ENCODE measurements around the gene MYBPC3.

The MYBPC3 gene

DNA sequence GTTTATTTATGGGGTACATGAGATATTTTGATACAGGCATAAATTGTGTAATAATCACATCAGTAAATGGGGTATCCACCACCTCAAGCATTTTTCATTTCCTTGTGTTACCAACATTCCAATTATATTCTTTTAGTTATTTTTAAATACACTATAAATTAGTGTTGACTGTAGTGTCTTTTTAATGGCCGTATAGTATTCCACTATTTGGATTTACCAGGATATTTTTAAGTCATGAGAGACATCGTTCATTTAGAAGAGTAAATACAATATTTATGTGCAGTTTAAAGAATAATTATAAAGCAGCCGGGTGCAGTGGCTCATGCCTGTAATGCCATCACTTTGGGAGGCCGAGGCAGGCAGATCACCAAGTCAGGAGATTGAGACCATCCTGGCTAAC is 32.0 kb upstream of the MYBPC3 start:
- TF ChIP-seq CTCF (IDR thresholded peaks at IDR 0.05; ENCODE audit: insufficient read depth, low read depth, low read length, missing control alignments) = no peak
- no peak for DNase-seq (ENCODE audit: low read depth)
- no peak overlapping the region for H3K4me3 ChIP-seq (ENCODE audit: low read depth, low read length)

- no peak for DNase-seq (ENCODE audit: low read depth)
- no peak for TF ChIP-seq CTCF (IDR thresholded peaks at IDR 0.05; ENCODE audit: insufficient read depth, low read depth, low read length, missing control alignments)
- no peak overlapping the region for H3K4me3 ChIP-seq (ENCODE audit: low read depth, low read length)
Observed at GRCh38 chr11:47383071-47383470, 30.6 kb upstream of the MYBPC3 start.

- no peak for TF ChIP-seq CTCF (IDR thresholded peaks at IDR 0.05; ENCODE audit: insufficient read depth, low read depth, low read length, missing control alignments)
- no peak overlapping the region for H3K4me3 ChIP-seq (ENCODE audit: low read depth, low read length)
- DNase-seq (ENCODE audit: low read depth) = no peak
Observed at GRCh38 chr11:47380078-47380477, 27.6 kb upstream of the MYBPC3 start.

DNA sequence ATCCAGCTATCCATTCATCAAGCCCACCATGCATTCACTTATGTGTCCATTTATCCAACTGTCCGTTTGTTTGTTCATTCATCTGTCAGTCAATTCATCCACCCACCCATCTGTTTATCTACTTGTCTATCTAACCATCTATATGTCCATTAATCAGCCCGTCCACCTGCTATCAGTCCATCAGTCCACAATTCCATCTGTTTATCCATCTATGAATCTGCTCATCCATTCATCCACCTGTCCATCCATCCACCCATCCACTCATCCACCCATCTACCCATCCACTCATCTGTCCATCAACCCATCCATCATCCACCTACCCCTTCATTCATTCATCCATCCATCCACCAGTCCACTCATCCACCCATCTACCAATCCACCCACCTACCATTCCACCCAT is 26.8 kb upstream of the MYBPC3 start:
- H3K4me3 ChIP-seq (ENCODE audit: low read depth, low read length) = no peak overlapping the region
- no peak for TF ChIP-seq CTCF (IDR thresholded peaks at IDR 0.05; ENCODE audit: insufficient read depth, low read depth, low read length, missing control alignments)
- DNase-seq (ENCODE audit: low read depth) = no peak

GRCh38 chr11:47378836-47379170 is 26.3 kb upstream of the MYBPC3 start:
- H3K4me3 ChIP-seq (ENCODE audit: low read depth, low read length) = peak overlapping the region; percentile 91
- no peak for TF ChIP-seq CTCF (IDR thresholded peaks at IDR 0.05; ENCODE audit: insufficient read depth, low read depth, low read length, missing control alignments)
- no peak for DNase-seq (ENCODE audit: low read depth)

DNA sequence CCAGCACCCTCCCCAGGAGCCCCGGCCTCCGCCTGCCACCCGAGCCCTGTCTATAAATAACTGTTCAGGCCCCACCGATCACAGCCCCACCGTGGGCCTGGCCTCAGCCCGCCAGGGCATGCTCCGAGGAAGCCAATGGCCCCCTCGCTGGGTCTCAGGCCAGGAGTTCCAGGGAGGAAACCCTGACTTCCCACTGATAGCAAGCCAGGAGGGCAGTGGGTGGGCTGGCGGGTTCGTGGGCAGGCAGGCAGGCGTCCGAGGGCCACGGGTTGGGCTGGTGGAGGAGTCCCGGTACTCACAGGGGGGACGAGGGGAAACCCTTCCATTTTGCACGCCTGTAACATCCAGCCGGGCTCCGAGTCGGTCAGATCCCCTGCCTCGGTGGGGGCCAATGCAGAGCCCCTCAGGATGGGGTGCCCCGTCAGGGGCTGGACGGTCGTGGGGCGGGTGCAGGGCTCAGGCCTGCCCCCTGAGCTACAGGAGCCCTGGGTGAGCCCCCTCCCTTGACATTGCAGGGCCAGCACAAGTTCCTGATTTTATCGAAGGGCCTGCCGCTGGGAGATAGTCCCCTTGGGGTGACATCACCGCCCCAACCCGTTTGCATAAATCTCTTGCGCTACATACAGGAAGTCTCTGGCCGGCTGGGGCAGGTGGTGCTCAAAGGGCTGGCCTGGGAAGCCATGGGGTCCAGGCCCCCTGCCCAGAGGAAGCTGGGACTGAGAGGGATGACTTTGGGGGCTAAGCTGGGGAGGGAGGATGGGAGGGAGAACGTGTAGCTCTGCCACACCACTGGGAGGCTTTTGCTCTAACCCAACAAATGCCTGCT is 25.7 kb upstream of the MYBPC3 start, which contains the start of gene SPI1:
TSS of gene SPI1 (minus strand) at position 538 of the 826 bp plus-strand sequence. CDS start at position 344, 194 bp downstream.
- no peak for TF ChIP-seq CTCF (IDR thresholded peaks at IDR 0.05; ENCODE audit: insufficient read depth, low read depth, low read length, missing control alignments)
- peak; percentile 90 for DNase-seq (ENCODE audit: low read depth)
- peak within 1 kb of the TSS; percentile 91 for H3K4me3 ChIP-seq (ENCODE audit: low read depth, low read length)

GRCh38 chr11:47377571-47378009 is 25.1 kb upstream of the MYBPC3 start:
- TF ChIP-seq CTCF (IDR thresholded peaks at IDR 0.05; ENCODE audit: insufficient read depth, low read depth, low read length, missing control alignments) = no peak
- no peak for DNase-seq (ENCODE audit: low read depth)
- peak overlapping the region; percentile 91 for H3K4me3 ChIP-seq (ENCODE audit: low read depth, low read length)
